DOHH2 (cell line): ENCODE data around the gene GSTM4.
"Not testable (repeated sequence)": the region's sequence is repeated elsewhere in the genome, so short reads cannot be mapped to it uniquely, and the experiment has no call there.

Experiments used
- CTCF ChIP-seq: fragments of 200-600 bp; sonication (generic); IDR thresholded peaks from one replicate; pipeline ENCODE4 v1.5.1; 2014; ENCODE audit warnings: antibody characterized with exemption, mild to moderate bottlenecking, low read depth, low read length; ENCODE audit not compliant: poor library complexity, severe bottlenecking
- EZH2phosphoT487 ChIP-seq: fragments of 200-600 bp; sonication (generic); IDR thresholded peaks from 2 replicates; pipeline ENCODE4 v1.6.1; 2017; ENCODE audit warnings: borderline replicate concordance, mild to moderate bottlenecking, antibody characterized with exemption, low read length, moderate library complexity, mixed read lengths

GRCh38 chr1:109669949-109670302 lies 14.0 kb downstream of the GSTM4 start:
- not testable (repeated sequence) for TF ChIP-seq CTCF, EZH2phosphoT487
